Amniotic epithelial cell (primary cell): ENCODE results near the gene MLF1.
"Not testable (repeated sequence)": the region's sequence is repeated elsewhere in the genome, so short reads cannot be mapped to it uniquely, and the experiment has no call there.

Experiments used
- DNase-seq: peaks from one replicate; pipeline ENCODE4 v3.0.0-alpha.2; 2010; ENCODE audit warnings: low read depth

MLF1 gene, protein sequence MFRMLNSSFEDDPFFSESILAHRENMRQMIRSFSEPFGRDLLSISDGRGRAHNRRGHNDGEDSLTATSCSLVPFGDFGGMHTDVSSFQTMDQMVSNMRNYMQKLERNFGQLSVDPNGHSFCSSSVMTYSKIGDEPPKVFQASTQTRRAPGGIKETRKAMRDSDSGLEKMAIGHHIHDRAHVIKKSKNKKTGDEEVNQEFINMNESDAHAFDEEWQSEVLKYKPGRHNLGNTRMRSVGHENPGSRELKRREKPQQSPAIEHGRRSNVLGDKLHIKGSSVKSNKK

DNA sequence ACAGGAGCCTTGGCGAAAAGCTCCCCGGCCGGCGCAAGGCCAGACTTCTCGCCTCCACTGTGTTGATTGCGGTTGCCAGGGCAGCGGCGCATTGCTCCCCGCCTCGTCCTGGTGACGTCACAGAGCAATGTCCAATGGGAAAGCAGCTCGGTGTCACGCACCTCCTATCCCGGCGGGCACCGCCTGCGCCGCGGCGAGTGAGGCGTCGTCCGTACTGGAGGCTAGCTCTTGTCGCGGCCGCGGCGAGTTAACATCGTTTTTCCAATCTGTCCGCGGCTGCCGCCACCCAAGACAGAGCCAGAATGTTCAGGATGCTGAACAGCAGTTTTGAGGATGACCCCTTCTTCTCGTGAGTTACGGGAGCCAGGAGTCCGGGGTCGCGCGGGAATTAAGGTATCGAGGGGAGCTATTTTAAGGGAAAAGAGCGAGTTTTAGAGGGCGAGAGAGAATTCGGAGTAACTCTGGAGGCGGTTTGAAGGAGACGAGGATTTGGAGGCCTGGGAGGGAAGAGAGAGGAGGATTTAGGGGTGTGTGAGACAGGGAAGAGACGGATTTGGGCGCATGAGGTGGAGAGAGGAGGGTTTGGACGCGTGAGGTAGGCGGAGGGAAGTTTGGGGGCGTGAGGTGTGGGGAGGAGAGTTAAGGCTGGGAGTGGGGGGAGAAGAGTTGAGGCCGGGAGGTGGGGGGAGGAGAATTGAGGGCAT, at the start of gene MLF1:
Gene MLF1 (plus strand): TSS at position 196 of the 704 bp plus-strand sequence. CDS start 107 bp downstream, at position 303.
- peak; percentile 90 for DNase-seq

DNA sequence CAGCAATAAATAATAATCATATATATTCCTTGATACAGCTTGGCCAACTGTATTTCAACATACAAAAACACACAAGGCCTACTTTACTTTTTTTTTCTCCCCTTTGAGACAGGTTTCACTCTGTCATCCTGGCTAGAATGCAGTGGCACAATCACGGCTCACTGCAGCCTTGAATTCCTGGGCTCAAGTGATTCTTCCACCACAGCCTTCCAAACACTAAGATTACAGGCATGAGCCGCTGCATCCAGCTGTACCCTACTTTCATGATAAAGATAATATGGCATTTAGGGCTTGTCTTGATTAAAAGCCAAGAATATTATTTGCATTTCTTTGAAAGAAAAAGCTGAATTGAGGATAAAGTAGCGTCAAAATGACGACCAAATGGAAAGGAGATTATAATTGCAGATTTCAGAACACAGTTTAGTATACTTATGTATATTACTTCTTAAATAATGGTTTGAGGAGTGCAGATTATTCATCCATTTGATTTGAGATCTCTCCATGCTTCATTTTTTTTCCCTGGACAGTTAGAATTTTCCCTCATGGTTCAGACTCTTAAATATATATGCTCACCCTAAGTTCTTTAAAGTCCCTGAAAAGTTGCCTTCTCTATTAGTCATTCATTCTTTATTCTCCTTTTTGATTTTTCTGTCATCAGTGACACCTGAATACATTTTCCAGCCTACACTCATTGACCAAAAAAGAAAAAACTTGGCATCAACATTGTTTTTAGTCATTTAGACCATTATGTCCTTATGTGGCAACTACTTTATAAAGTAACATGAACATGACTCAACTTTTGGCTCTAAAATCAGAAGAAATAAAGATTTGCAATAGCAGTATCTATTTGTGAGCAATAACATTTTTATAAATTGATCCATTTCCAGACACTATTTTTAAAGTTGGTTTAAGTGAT, 48.5 kb upstream of the MLF1 start:
- DNase-seq, result peak; percentile 49

DNA sequence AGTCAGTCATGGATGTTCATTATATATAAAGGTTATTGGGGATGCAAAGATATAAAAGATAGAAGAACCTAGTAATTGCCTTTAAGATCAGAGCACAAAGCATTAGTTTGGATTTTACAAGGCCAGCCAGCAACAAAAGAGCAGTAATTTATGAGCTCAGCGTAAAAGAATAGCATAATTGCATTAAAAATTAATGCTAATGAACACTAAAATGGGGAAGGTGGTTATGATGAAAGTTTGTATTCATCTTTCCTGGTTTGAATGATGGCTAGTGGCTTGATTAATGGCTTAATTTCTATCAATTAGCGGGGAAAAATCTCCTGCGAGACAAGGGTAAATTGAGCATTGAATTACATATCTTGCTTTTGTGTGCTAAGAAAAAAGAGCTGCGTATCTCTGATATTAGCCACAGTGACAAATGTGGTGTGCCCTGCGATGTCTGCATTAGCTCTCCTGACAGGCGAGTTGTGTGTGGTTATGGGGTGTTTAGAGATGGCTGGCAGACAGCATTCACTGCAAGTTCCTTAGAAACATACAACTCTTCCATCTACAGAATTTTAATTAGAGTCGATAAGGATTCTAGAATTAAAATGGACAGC, 42.8 kb upstream of the MLF1 start:
- DNase-seq, result no peak

DNA sequence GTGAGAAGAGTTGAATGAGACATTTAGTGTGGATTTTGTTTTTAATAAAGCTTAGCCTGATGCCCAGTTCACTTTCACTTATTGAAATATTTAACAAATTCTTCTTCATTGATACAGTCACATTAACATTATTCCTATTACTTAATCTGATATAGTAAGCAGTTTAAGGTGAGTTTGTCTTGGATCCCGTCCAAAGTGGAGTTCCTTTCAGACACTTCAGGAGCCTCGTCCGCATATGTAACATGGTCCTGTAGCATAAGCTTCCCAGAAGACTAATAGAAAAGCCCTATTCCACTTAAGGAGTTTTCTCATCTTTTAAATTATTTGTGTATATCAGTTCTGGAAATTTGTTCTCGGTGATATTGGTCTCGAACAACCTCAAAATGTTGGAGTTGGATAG, 39.7 kb upstream of the MLF1 start:
- no peak for DNase-seq

DNA sequence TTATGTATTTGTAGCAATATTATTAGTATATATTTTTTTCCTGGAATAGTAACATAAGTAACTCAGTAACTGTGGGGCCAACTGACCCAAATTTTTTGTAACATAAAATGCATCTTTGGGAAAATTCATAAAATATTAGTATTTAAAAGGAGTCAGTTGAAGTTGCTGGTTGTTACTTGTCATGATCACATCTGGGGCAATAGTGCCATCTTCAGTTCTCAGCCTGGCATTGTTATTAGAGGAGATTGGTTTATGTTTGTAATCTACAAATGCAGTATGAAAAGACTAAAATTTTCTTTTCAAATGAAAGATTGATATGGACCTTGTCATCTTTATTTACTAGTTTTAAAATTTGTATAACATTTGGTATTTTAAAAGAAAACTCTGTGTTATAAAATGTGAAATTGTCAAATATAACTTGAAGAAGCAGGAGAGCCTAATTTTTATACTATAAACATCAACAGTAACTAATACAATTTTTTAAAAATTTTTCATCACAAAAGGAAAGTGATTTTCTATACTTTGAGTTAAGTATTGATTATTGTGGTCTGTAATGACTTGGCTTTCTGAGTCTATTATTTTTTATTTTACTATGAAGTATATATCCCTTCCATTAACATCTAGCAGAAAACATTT, 38.8 kb upstream of the MLF1 start:
- DNase-seq, result peak; percentile 63

DNA sequence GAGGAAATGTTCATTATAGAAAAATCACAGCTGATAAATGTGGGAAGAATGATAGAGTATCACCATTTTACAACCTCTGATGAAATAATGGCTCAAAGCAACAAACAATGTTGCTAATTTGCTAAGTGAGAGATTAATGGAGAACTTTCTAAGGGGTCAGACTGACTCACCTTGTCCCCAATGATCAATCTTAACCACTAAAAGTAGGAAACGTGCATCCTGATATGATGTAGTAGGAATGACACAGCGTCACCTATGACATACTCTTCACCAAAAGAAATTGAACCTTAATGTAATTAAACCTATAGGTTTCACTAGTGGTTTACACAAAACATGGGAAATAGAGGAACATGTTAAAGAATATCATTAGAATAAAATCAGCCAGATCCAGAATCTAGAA, 35.1 kb upstream of the MLF1 start:
- no peak for DNase-seq

DNA sequence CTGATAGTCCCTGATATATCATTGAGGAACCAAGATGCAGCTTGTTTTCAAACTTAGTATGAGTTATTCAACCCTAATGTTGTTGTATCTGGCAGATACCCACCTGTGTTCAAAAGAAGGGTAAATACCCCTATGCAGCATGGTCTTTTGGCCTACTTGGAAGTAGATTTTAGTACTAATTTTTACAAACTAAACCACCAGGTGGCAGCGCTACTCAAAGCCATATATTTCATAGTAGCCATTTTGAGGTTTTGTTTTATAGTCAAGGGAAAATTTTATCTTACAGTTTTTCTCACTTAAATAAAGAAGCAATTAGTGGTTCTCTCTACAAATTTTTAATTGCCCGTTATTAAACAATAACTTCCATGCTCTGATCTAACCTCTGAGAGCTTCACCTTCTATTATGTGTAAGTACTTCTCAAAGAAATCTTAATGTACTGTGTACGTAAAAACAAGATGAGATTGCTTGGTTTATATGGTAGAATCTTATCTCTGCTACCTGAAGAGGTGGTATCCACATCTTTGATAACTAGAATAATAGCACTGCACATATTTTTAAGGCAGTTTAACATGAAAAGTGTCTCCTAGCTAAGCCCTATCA, 31.5 kb upstream of the MLF1 start:
- DNase-seq, result peak; percentile 57

DNA sequence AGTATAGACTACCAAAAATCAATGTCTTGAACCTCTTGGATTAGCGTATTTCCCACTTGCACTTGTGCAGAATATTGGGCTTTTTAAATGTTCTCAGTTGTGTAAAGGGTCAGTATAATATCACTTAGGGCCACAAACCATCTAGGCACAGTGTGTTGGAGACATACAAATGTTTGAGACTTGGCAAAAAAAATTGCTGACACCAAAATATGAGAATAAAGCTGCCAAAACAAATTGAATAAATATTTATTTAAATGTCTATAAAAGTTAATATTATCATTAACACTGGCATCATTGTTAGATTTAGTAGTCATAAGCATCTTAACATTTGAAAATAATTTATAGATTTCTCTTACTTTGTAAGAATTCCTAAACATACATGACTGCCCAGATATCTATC, 30.9 kb upstream of the MLF1 start:
- DNase-seq, result no peak

DNA sequence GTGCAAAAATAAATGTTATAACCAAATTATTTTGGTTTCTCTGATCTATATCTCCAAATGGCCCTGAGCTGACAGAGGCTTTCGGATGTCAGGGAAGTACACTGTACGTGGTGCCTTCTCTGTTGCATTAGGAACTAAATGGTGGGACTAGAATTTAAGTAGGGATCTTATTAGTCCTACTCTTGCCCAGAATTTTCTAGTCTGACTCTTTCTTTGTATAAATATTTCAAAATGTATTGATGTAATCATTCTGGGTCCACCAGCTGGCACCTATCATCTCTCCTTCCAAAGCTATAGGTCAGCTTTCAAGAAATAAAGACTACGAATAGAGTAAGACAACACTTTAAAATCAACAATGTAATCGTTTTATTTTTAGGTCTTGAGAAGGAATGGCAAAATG, 22.3 kb upstream of the MLF1 start:
- no peak for DNase-seq

DNA sequence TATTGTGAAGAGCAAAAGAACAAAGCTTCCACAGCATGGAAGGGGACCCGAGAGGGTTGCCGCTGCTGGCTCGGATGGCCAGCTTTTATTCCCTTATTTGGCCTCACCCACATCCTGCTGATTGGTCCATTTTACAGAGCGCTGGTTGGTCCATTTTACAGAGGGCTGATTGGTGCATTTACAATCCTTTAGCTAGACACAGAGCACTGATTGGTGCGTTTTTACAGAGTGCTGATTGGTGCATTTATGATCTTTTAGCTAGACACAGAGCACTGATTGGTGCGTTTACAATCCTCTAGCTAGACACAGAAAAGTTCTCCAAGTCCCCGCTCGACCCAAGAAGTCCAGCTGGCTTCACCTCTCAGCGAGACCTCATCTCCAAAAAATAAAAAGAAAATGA, 21.1 kb upstream of the MLF1 start:
- not testable (repeated sequence) for DNase-seq

DNA sequence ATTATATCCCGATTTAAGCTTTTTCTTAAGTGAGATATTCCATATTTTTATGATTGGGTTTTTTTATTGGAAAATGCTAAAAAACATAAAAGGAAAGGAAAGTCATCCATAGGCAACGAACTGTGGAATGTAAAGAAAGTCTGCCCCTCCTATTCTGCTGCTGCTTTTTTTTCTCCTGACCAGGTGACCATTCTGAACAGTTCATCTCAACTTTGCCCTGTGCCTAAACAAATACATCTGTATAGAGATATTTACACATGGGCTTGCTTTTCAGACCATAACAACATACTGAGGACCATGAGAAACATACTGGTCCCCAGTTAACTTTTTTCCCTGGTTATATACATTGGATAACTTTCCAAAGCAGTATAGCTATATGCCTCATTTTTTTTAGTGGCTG, 18.9 kb upstream of the MLF1 start:
- no peak for DNase-seq

DNA sequence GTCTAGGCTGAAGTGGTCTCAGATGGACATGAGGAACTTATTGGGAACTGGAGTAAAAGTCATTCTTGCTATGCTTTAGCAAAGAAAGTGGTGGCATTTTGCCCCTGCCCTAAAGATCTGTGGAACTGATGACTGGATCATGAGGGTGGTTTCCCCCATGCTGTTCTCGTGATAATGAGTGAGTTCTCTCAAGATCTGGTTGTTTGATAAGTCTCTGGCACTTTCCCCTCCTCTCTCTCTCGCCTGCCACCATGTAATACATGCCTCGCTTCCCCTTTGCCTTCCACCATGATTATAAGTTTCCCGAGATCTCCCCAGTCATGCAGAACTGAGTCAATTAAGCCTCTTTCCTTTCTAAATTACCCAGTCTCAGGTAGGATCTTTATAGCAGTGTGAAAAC, 11.5 kb upstream of the MLF1 start:
- DNase-seq, result no peak

DNA sequence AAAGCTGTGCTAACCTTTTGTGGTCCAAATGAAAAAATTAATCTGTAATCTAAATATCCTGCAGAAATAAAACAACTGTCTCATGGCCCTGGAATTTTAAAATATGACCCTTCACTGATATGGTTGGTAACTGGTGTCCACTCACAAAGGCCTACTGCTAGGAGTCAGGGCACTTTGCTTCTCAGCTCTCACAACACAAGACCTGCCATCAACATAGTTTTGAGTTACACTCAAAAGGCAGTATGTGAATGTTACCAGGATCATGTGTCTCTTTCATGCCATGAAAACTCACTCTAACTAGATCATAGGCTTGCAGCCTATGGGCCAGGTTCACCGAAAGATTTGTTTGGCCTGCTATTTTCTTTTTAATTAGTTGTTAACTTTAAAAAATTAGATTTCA, 10.0 kb upstream of the MLF1 start:
- no peak for DNase-seq

DNA sequence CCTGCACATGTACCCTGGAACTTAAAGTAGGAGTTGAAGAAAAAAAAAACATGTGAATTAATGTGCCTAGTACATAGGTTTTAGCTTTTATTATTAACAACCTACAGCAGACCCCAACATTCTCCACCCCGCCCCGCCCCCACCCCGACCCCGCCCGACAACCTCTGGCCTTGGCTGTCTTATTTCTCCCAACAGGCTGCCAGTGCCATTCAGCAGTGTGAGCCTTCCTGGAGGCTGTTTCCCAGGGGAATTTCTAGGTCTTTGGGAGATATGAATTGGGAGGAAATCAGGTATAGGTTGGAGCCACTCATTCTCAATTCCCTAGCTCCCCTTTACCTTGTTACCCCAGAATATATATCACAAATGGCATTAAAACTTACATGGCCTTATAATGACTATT, 8.3 kb upstream of the MLF1 start:
- no peak for DNase-seq

DNA sequence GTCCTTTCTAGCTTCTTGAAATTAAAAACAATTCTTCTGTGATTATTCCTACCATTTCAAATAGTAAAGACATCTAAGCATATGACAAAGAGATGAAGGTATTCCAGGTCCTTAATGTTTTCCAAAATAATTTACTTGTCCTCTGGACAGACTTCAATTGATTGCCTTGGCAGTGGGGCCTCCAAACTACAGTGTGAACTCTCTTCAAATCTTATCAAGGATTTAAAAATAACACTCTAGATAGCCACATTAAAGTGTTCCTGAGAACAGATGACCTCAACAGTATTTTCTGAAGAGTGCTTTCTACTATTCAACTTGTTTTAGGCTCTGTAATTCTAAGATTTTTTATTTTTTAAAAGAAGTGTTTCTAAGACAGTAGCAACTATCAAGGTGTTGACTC, 7.9 kb upstream of the MLF1 start:
- no peak for DNase-seq

DNA sequence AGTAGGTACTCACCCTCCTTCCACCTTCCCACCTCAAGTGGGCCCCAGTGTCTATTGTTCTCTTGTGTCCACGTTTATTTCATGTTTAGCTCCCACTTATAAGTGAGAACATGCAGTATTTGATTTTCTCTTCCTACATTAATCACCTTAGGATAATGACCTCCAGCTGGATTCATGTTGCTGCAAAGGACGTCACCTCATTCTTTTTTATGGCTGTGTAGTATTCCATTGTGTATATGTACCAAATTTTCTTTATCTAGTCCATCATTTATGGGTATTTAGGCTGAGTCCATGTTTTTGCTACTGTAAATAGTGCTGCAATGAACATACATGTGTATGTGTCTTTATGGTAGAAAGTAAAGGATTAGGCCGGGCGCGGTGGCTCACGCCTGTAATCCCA, 5.9 kb upstream of the MLF1 start:
- DNase-seq, result no peak

DNA sequence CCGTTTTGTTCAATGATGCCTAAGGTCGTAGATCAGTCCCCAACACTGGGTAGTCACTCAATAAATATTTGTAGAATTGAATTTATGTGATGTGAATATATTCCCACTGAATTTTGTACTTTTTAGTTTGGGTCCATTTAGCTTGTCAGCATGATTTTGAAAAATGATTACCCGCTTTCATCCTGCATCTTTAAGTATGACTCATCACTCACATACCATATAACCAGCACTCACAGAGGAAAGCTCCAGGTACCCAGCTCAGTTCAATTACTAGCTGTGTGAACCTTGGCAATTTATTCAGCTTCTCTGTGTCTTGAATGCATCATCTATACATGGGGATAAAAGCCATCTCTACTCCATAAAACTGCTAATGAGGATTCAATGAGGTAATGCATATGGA, 2.2 kb upstream of the MLF1 start:
- DNase-seq, result peak; percentile 1

DNA sequence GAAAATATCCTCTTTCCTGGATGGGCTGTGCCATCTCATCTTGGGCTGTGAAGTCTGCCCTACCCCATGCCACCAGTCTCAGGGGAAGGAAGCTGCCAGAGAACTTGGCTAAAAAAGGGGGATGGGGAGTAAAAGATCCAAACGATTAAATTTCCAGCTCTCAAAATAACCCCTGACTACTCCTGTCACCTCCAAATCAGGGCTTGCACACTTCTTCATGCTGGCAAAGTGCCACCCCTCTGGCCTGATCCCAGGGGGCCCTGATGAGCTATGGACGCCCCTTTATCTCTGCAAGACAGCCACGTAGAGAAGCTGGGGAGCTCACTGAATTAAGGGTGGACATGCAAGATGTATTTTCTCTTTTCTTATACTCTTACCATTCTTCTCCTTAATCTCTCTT, 1.2 kb upstream of the MLF1 start:
- DNase-seq, result no peak

DNA sequence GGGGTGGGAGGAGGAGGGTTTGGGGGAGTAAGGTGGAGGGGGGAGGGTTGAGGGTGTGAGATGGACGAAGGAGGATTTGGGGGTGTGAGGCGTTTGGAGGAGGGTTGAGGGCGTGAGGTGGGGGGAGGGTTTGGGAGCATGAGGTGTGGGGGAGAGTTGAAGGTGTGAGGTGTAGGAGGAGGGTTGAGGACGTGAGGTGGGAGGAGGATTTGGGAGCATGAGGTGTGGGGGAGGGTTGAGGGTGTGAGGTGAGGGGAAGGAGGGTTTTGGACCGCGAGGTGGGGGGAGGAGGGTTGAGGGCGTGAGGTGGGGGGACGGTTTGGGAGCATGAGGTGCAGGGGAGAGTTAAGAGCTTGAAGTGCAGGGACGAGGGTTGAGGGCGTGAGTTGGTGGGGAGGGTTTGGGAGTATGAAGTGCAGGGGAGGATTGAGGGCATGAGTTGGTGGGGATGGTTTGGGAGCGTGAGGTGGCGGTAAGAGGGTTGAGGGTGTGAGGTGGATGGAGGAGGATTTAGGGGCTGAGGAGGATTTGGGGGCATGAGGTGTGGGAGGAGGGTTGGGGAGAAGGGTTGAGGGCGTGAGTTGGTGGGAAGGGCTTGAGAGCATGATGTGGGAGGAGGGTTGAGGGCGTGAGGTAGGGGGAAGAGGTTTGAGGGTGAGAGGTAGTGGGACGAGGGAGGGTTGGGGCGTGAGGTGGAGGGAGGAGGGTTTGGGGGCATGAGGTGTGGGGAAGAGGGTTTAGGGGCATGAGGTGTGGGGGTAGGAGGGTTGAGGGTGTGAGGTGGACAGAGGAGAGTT, 1.2 kb downstream of the MLF1 start:
- DNase-seq, result no peak

DNA sequence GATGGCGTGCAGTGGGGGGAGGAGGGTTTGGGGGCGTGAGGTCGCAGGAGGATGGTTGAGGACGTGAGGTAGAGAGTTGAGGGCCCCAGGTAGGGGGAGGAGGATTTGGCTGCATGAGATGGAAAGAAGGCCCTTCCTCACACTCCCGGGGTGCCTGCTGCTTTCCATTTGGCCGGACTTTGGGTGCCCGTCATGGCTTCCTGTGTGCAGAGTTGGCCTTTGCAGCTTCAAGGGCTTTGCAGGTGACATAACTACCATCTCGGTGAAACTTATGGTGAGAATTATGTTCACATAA, 1.7 kb downstream of the MLF1 start:
- no peak for DNase-seq

DNA sequence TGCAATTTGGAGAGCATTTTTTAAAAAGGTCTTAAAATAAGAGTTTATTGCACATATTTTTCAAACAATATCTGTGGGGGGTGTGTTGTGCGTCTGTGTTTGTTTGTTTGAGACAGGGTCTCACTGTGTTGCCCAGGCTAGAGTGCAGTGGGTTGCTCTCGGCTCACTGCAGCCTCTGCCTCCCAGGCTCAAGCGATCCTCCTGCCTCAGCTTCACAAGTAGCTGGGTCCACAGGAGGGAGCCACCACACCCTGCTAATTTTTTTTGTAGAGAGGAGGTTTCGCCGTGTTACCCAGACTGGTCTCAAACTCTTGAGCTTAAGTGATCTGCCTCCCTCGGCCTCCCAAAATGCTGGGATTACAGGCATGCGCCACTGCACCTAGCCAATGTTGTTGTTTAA, 2.7 kb downstream of the MLF1 start:
- no peak for DNase-seq
